GF-D8 (cell line): ENCODE data around the gene BTN3A1.
"Not testable (repeated sequence)": the region's sequence is repeated elsewhere in the genome, so short reads cannot be mapped to it uniquely, and the experiment has no call there.

Experiments used
- DNase-seq: peaks from one replicate; lab custom pipeline; 2025; lab: John Stamatoyannopoulos, UW

The BTN3A1 gene

DNA sequence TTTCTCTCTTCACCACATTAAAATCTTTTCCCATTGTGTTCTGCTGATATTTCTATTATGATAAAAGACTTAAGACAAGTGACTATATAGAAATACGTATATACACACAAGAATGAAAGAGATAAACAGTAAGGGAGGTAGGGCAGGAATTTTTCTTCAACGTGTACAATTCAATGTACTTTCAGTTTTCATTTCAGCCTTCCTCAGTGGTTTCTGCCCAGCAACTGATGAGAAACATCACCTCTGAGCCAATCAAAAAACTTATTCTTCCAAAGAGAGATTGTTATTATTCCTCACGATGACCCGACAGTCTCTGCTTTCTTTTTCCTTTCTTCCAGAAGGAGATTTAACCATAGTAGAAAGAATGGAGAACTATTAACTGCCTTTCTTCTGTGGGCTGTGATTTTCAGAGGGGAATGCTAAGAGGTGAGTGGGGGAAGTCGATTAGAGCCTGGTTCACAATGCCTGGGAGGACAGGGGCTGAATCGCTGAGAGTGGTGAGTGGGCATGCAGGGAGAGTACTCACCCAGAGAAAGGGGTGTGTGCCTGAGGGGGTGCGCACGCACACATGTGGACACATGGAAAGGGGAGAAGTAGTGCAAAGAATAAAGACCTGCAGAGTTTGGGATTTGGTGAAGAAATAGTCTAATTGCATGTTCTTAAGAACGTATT lies at the start of gene BTN3A1:
Gene BTN3A1 (plus strand): TSS at position 289 of the 672 bp plus-strand sequence. CDS start 3,289 bp downstream, outside the sequence.
- DNase-seq, result peak; percentile 74

GRCh38 chr6:26352315-26352714 lies 49.8 kb upstream of the BTN3A1 start:
- no peak for DNase-seq

- DNase-seq, result no peak
Measured at GRCh38 chr6:26354162-26354561, 47.9 kb upstream of the BTN3A1 start.

DNA sequence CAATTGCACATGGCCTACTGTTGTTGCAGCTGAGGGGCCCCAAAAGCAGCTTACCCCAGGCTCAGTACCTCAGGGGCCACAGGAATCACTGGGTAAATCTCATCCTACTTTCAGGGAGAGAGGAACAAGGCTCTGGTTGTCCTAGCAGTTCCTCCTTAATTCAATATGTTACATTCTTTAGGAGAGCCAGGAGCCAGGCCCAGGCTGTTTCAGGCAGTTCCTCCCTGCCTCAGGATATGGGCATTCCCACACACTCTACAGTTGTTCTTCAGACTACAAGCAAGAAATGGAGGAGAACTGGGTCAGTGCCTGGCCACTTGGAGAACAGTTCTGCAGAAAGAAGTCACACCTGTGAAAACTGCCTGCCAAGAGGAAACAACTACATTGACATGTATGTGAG lies 46.7 kb upstream of the BTN3A1 start:
- DNase-seq, result no peak

GRCh38 chr6:26357543-26357942 lies 44.5 kb upstream of the BTN3A1 start:
- DNase-seq, result not testable (repeated sequence)

DNA sequence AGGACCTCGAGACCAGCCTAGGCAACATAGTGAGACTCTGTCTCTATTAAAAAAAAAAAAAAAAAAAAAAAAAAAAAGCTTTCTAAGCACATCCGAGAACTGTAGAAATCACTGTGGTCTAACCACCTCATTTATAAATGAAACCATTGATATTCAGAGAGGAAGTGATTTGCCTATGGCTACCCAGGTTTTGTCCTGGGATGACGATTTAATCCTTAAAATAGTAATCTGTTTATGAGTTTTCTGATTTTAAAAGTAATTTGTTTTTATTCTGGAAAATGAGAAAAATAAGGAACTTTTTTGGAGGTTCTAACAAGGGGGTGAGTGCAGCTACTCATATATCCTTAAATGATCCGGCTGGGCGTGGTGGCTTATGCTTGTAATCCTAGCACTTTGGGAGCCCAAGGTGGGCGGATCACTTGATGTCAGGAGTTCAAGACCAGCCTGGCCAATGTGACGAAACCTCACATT lies 43.5 kb upstream of the BTN3A1 start:
- no peak for DNase-seq

DNA sequence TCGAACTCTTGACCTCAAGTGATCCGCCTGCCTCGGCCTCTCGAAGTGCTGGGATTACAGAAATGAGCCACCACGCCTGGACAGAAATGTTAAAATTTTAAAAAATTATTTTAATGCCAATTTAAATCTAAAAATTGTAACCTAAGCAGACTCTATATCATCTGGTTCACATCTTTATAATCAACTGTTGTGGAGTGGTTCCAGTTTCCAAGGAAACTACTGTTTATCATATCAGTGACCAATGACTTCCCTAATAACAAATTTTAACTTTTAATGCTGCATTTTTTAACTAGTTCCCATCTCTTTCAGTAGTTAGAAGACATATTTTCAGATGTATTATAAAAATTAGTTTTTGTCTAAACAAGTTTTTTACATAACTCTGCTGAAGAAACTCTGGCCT lies 42.3 kb upstream of the BTN3A1 start:
- no peak for DNase-seq

GRCh38 chr6:26360451-26361416 lies 41.3 kb upstream of the BTN3A1 start:
- no peak for DNase-seq

GRCh38 chr6:26361544-26361943 lies 40.5 kb upstream of the BTN3A1 start:
- DNase-seq, result no peak

- DNase-seq, result no peak
Measured at GRCh38 chr6:26362093-26362835, 39.8 kb upstream of the BTN3A1 start.

GRCh38 chr6:26362836-26363220 lies 39.2 kb upstream of the BTN3A1 start:
- no peak for DNase-seq

- DNase-seq, result peak; percentile 10
Measured at GRCh38 chr6:26363882-26364701, 38.0 kb upstream of the BTN3A1 start.

- DNase-seq, result no peak
Measured at GRCh38 chr6:26365633-26365995, 36.5 kb upstream of the BTN3A1 start.

GRCh38 chr6:26366504-26366903 lies 35.6 kb upstream of the BTN3A1 start:
- DNase-seq, result peak; percentile 9

- no peak for DNase-seq
Measured at GRCh38 chr6:26367114-26367513, 35.0 kb upstream of the BTN3A1 start.

DNA sequence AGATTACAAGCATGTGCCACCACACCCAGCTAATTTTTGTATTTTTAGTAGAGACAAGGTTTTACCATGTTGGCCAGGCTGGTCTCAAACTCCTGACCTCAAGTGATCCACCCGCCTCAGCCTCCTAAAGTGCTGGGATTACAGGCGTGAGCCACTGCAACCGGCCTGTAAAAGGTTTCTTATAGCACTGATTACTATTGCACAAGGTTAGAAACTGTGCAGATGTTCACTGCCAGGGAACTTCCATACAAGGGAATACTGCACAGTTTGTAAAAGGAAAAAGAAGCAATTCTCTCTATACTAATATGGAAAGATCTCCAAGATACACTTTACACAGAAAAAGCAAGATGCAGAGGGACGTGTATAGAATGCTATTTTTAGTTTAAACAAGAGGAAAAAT lies 30.3 kb upstream of the BTN3A1 start:
- not testable (repeated sequence) for DNase-seq

DNA sequence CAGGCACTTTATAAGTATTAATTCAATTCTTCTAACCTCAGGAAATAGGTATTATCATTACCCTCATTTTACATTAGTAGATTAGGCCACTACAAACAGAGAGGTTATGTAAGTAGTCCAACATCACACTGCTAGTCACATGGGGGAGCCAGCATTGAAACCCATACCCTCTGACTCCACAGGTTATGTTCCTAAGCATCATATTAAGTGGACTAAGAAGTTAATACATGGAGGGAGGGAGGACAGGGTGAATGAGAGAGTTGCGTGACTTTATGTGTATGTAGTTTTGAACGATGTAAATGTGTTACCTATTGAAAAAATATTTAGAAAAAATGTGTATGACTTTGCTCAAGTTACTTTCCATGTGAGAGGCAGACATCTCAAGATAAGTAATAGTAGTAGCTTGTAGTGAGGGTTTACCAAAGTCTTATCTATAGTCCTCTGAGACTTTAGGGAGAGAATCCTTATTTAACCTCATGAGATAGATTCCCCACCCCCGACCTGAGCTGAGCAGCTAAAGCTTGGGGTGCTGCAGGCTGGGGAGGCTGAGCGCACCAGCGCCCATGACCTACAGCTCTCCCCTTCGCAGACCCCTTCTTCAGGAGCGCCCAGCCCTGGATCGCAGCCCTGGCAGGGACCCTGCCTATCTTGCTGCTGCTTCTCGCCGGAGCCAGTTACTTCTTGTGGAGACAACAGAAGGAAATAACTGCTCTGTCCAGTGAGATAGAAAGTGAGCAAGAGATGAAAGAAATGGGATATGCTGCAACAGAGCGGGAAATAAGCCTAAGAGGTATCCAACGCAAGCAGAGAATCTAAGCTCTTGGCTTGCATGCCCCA lies 29.5 kb upstream of the BTN3A1 start:
- no peak for DNase-seq

- DNase-seq, result no peak
Measured at GRCh38 chr6:26375270-26375669, 26.8 kb upstream of the BTN3A1 start.

GRCh38 chr6:26377719-26378118 lies 24.4 kb upstream of the BTN3A1 start:
- DNase-seq, result no peak

DNA sequence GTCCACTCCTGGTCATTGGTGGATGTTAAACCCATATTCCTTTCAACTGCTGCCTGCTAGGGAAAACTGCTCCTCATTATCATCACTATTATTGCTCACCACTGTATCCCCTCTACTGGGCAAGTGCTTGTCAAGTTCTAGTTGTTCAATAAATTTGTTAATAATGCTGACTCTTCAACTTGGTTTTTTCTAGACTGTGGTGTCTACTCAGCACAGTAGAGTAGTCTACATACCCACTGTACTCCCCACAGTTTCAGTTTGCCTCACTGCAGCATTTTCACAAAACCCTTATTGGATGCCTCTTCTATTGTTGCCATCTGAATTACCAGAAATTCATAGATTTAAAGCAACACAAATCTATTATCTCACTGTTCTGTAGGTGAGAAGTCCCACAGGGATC lies 23.9 kb upstream of the BTN3A1 start:
- not testable (repeated sequence) for DNase-seq

- DNase-seq, result no peak
Measured at GRCh38 chr6:26379292-26379691, 22.8 kb upstream of the BTN3A1 start.
